ENCODE data around the gene GTF2H1.
"Not testable (repeated sequence)": the region's sequence is repeated elsewhere in the genome, so short reads cannot be mapped to it uniquely, and the experiment has no call there.

Gene GTF2H1

DNA sequence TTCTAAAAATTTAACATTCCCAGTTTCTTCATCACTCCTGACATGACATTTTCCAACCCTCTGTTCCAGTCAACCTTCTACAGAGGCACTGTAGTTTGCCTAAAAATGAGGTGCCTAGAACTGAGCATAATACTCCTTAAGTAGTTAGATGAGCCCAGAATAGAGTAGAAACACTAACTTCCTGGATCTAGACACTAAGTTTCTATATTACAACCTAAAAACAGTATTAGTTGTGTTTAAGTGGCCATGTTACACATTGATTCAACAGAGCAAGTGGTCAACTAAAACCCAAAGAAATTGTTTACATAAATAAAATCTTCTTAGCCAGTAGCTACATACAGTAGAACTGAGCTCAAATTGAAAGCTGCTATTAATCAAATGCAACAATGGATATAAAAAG, 1.8 kb upstream of the GTF2H1 start:
- DNase-seq, result no peak

DNA sequence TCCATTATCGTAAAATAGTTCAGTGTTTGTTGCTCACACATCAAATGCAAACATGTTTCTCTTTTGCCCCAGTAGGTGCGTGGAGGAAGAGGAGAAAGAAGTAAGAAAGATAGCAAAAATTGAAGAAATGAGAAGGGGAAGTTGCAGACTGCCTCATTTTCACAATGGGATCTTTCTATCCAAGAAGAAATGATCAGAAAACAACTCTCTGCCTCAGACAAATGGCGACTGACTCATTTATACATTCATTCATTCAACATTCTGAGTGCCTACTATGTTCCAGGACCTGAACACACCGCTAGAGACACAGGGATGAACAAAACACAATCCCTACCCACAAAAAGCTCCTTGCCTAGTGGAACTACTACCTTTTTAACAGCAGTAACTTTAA, 794 bp upstream of the GTF2H1 start:
- DNase-seq, result no peak

DNA sequence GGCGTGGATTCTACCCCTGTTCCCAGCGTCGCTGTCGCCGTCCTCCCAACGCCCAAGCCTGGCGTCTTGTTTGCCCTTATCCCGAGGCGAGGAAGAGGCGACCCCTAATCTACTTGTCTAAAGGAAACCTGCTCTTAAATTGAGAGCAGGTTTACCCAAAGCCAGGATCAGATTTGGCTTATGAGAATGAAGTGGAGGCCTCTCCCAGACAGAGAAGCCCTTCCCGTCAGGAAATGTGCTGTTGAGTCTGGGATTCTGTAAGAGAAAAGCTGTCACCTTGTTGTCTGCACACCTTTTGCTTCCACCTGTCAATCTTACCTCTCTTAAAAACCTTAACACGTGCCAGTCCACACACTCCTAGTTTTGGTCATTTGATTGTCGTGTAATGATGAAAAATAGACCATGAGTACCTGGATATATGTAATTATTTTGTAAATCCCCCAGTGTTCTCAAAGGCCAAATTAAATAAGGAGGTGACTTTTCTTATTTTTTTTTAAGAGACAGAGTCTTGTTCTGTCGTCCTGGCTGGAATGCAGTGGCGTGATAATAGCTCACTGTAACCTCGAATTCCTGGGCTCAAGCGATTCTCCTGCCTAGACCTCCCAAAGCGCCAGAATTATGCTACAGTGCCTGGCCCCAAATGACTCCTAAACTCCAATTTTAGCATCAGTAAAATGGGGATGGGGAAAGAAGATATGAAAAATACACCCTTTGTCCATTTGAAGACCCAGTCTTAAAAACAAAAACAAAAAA, 627 bp downstream of the GTF2H1 start:
- no peak for DNase-seq

DNA sequence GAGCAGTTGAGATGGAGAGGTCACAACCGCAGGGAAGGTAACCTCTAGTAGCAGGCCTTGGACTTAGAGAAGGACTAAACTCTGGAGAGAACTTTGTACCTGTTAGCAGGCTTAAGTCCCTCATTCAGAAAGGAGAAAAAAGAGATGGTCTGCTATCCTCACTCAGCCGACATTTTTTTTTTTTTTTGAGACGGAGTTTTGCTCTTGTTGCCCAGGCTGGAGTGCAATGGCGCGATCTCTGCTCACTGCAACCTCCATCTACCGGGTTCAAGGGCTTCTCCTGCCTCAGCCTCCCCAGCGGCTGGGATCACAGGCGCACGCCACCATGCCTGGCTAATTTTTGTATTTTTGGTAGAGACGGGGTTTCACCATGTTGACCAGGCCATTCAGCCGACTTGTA, 1.5 kb downstream of the GTF2H1 start:
- DNase-seq, result not testable (repeated sequence)

DNA sequence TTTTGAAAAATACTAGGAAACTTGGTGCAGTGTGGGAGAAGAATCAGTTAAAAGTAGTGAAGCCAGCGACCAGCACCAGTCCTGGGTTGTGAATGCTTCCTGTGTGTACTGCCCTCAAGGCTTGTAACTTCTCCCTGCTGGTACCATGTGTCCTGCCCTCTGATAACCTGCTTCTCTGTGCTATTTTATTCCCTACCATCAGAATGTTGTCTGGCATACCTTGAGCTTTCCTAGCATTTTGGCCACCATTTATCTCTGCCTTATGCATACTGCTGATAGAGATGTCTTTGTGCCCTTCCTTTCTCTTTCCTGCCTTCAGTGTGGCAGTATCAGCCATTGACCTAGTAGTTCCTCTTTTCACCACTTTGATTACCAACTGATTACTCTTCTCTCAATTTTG, 2.0 kb downstream of the GTF2H1 start:
- DNase-seq, result no peak

GRCh38 chr11:18329196-18329870, 7.0 kb downstream of the GTF2H1 start:
- no peak for DNase-seq

DNA sequence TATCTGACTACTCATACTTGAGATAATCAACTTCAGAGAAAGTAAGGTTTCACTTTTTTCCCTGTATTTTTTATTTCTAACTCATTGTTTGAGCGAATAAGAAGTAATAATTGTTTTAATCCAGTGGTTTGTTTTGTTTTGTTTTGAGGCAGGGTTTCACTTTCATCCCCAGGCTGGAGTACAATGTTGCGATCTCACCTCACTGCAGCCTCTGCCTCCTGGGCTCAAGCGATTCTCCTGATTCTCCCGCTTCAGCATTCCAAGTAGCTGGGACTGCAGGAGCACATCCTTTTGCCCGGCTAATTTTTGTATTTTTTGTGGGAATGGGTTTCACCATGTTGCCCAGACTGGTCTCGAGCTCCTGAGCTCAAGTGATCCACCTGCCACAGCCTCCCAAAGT, 8.6 kb downstream of the GTF2H1 start:
- DNase-seq, result no peak

- DNase-seq, result peak; percentile 9
Measured at GRCh38 chr11:18332302-18332701, 9.9 kb downstream of the GTF2H1 start.

DNA sequence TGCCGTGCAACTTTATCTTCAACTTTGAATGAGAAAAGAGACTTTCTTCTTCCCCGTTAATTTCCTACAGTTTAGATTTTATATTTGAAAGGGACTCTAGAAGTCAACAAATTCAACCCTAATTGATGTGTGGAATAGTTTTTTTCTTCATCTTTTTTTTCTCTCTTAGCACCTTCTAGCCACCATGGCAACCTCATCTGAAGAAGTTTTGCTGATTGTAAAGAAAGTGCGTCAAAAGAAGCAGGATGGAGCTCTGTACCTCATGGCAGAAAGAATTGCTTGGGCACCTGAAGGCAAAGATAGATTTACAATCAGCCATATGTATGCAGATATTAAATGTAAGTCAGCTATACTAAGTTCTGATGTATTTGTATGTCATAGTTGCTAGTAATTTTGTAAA, 10.5 kb downstream of the GTF2H1 start:
- DNase-seq, result no peak

DNA sequence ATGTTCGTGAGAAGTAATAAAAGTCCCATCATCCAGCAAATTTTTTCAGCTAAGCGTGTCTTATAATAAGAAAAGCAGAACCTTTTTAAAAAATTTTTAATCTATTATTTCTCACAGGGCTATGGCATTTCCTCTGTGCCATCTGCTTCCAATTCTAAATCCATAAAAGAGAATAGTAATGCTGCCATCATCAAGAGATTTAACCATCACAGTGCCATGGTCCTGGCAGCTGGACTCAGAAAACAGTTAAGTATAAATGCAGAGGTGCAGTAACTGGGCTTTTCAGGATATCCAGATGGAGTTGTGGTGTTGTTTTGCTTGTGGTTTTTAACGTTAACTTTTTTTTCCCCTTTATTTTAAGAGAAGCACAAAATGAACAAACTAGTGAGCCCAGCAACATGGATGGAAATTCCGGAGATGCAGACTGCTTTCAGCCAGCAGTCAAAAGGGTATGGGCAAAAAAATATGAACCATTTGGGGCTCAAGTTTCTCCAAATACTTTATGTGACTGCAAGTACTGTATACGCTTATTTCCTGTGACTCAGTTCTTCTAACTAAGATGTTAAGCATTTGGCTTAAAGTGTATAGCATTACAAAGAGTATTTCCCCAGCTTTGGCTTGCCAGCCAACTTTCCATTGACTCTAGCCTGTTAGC, 25.2 kb downstream of the GTF2H1 start:
- DNase-seq, result no peak

DNA sequence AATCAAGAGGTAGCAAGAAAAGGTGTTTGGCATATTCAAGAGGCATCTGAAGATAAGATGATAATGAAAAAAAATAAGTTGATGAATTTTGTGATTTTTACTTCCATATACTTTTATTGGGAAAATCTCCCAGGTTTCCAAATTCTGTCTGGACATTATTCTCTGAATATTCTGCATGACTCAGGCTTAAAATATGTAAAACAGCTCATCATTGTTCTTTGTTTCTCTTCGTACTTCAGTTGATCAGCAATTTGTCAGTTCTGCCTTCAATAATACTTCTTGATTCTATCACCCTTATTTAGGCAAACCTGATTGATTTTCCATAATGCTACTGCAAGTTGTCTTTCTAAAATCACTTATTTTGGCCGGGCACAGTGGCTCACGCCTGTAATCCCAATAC, 30.2 kb downstream of the GTF2H1 start:
- peak; percentile 48 for DNase-seq

DNA sequence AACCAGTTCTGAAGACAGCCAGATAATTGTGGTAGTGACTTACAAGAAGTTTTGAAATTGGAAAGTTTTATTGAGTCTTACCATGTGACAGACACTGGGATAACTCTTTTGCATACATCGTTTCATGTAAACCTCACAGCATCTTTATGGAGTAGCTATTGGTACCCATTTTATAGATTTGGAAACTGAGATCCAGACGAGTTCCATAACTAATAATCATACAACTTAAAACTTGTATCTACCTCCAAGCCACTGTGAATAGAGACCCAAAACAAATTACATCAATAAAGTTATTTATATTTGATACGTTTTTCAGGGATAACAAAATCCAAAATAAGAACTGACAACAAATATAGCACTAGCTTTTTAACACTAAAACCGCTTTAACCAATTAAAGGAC, 36.3 kb downstream of the GTF2H1 start:
- no peak for DNase-seq

DNA sequence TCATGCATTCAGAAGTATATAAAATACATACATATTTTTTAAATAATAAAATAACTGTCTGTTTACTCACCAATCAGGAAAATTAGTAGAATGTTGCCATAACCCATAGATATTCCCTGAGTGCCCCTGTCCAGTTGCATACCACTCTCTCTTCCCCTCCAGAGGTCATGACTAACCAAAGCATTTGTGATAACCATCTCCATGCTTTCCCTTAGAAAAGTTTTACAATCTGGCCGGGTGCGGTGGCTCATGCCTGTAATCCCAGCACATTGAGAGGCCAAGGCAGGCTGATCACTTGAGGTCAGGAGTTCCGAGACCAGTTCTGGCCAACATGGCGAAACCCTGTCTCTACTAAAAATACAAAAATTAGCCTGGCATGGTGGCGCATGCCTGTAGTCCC, 38.8 kb downstream of the GTF2H1 start:
- DNase-seq, result no peak

GRCh38 chr11:18364495-18365073, 42.2 kb downstream of the GTF2H1 start:
- no peak for DNase-seq

DNA sequence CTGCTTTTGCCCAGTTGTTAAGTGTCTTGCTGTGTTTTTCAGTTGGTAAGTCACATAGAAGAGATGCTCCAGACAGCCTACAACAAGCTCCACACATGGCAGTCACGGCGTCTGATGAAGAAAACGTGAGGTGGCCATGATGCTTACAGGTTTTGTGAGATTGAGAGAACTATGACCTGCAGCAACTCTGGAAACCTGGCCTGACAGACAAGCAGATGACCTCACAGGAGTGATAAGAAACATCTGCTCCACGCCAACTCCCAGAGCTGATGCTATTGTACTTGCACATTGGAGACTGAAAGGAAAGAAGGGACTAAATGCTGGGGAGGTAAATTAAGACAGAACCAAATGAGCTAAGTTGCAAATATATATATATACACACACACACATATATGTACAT, 43.4 kb downstream of the GTF2H1 start:
- no peak for DNase-seq

- no peak for DNase-seq
Measured at GRCh38 chr11:18366286-18366685, 43.9 kb downstream of the GTF2H1 start.

DNA sequence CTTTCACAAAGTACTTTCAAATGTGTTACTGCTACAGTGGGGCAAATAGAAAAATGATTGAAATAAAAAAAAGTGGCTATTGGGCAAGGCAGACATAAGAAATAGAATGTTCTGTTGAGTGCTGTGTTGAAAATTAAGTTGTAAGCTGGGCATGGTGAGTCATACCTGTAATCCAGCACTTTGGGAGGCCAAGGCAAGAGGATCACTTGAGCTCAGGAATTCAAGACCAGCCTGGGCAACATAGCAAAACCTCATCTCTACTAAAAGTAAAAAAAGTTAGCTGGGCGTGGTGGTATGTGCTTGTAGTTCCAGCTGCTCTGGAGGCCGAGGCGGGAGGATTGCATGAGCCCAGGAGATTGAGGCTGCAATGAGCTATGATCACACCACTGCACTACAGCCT, 45.1 kb downstream of the GTF2H1 start:
- no peak for DNase-seq

GRCh38 chr11:18368221-18368620, 45.9 kb downstream of the GTF2H1 start:
- DNase-seq, result peak; percentile 5

DNA sequence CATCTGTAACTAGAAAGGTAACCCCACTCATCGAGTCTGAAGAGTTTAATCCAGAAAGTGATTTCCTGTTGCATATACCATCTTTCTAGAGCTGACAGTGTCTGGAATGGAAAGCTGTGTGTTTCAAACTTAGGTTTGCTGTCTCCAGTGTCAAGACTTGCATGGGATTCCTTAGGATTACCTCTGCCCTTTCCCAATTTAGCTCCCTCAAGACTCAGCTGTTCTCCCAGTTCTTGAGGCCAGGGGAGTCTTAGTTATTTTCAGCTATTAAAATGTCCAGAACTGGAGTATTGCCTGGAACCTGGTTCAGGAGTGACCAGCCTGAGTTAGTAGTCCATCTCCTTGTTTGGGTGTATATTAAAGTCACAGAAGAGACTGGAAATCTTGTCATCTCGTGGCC, 47.0 kb downstream of the GTF2H1 start:
- DNase-seq, result no peak

GRCh38 chr11:18371279-18371678, 48.9 kb downstream of the GTF2H1 start:
- no peak for DNase-seq

DNA sequence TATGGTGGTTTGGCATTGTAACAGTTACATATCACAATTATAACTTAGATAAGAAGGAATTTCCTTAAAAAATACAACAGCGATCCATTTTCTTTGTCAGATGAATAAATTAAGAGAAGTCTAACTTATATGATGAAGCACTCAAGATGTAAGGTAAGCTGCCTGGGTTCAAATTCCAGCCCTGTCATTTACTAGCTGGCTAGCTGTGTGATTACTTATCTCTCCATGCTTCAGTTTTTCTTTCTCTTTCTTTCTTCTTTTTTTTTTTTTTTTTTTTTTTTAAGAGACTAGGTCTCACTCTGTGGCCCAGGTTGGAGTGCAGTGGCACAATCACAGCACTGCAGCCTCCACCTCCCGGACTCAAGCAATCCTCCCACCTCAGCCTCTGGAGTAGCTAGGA, 49.8 kb downstream of the GTF2H1 start:
- DNase-seq, result no peak

DNA sequence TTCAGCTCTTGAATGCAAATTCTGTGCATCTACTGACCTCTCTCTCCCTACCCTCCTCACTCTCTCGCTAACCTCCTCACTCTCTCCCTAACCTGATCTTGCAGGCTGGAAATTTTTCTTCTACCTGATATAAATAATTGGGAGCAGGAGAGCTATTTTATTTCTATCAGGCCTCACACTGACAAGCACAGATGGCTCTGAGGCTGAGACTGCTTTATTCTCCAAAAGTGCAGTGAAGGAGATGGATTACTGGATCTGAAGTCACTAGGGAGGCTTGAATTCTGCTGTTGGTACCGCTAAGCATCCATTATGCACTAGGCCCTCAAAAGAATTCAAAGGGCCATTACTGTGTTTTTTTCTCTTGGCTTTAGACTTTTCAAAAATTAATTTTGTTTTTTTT, 52.6 kb downstream of the GTF2H1 start:
- no peak for DNase-seq

DNA sequence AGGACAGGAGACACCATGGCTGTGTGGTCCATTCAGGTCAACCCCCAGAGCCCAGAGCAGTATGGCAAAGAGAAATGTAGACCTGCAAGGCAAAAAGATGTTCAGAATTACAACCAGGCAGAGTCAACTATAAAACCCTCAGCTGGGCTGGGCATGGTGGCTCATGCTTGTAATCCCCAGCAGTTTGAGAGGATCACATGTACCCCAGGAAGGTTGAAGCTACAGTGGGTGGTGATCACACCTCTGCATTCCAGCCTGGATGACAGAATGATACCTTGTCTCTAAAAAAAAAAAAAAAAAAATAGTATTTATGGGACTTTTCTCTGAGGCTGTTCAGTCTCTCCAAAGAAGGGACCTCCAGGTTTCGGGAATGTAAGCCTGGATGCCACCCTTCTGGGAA, 53.6 kb downstream of the GTF2H1 start:
- DNase-seq, result no peak

DNA sequence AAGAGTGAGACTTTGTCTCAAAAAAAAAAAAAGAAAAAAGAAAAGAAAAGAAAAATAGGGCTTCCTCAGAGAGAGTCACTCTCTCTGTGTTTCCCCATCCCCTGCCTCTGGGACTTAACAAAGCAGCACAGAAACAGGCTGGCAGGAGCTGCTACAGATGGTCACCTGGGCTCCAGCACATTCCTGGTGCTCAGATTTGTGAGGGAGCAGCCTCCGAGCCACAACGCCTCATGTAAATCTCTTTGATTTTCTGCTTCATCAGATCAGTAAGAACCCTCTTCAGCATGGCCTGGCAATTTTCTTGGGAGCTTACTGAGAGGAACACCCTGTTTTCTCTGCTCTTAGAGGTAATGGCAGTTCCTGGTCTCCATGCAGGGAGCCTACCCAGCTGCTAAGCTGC, 56.8 kb downstream of the GTF2H1 start:
- no peak for DNase-seq

Data from kidney glomerular epithelial cell (primary cell).